Cortex of kidney (tissue), 1 donor: Measurements from ENCODE around the gene SELENOO.
A peak's percentile ranks its signal among the peaks of the same experiment; 100 is the strongest.
"Not testable (repeated sequence)": the region's sequence is repeated elsewhere in the genome, so short reads cannot be mapped to it uniquely, and the experiment has no call there.

Source experiments
- DNase-seq: peaks from one replicate; lab custom pipeline; 2025; lab: John Stamatoyannopoulos, UW

The SELENOO gene, protein sequence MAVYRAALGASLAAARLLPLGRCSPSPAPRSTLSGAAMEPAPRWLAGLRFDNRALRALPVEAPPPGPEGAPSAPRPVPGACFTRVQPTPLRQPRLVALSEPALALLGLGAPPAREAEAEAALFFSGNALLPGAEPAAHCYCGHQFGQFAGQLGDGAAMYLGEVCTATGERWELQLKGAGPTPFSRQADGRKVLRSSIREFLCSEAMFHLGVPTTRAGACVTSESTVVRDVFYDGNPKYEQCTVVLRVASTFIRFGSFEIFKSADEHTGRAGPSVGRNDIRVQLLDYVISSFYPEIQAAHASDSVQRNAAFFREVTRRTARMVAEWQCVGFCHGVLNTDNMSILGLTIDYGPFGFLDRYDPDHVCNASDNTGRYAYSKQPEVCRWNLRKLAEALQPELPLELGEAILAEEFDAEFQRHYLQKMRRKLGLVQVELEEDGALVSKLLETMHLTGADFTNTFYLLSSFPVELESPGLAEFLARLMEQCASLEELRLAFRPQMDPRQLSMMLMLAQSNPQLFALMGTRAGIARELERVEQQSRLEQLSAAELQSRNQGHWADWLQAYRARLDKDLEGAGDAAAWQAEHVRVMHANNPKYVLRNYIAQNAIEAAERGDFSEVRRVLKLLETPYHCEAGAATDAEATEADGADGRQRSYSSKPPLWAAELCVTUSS

DNA sequence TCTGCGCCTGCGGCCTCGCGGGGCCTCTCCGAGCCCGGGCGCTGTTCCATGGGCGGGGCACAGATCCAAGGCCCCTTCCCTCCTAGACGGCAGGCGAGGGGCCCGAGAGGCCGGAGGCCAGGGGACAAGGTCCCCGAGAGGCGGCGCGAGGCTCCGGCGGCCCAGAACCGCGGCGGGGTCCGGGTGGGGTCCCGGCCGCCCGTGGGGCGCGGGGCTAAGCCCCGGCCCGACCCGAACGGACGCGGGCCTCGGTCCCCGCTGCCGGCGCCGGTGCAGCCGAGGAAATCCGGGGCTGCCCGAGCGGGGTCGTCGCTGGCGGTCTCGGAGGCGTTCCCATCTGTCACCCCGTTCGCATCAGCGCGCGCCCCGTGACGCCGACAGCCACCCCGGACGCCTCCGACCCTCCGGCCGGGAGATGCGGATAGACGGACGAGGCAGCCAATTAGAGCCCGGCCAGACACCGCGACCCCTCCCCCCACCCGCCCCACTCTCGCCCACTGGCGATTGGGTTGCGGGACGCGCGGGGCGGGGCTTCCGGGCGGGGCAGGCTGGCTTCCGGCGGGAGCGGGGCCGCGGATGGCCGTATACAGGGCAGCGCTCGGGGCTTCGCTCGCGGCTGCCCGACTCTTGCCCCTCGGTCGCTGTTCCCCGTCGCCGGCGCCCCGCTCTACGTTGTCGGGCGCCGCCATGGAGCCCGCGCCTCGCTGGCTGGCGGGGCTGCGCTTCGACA is at the start of gene SELENOO:
SELENOO (plus strand) TSS at position 551 of the 730 bp plus-strand sequence; CDS start at position 577, 26 bp downstream.
- DNase-seq, result peak; percentile 50

DNA sequence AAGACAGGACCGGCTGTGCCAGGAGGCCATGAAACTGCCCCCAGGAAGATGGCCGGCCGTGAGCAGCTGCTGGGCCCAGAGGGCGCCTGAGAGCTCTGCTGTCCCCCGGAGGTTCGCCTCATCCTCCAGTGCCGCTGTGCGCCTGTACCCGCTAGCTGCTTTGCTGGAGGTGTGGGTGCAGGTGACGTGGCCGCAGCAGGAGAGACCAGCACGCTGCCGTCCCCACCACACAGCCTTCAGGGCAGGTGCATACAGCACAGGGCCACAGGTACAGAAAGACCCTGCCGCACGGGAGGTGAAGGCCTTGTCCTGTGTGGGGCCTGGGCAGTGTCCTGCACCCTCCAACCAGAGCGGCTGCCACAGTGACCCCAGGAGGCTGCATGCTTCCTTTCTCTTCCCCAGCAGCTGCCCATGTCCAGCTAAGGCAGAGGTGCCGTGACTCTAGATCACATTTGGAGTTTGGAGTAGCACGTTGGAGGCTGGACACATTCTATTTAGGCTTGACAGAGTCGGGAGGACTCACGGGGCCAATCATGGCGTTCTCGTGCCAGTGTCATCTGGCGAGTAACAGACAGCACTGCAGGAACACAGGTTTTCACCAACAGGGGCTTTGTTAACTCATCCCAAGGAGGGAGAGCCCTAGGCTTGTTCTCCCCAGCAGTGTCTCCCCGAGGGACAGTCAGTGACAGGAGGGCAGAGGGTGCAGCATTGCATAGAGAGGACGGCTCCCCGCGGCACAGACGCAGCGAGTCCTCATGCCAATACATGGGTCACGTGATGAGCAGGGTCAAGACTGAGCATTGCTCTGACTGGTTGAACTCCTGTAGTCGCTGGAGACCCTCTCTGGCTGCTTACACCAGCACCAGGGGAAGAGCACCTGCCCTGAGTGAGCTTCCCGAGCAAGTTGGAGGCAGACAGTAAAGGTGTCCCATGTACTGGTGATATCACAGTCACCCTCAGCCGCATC is 49.0 kb upstream of the SELENOO start:
- DNase-seq, result no peak

DNA sequence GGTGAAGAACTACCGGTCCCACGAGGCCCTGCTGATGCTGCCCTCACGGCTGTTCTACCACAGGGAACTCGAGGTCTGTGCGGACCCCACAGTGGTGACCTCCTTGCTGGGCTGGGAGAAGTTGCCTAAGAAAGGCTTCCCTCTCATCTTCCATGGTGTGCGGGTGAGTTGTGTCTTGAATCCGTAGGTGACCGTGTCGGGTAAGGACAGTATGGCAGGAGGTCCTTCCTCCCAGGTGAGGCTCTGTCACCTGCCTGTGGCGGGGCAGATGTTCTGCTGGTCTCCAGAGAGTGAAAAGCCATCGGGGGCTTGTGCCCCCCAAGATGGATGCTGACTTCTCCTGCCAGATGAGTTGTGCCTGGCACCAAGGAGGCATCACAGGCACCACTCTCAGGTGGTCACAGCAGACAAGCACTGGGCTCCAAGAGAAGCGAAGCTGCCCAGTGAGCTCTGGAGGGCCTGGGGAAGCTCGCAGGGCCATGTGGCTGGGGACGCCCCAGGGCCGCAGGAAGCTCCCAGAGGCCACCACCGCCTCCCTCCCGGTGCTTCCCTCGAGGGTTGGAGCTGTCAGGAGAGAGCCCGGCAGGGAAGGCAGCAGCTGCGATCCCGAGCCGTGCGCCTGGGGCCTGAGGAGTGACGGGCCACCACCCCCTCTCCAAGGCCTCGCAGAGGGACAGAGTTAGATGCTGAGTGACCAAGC is 47.6 kb upstream of the SELENOO start:
- no peak for DNase-seq

DNA sequence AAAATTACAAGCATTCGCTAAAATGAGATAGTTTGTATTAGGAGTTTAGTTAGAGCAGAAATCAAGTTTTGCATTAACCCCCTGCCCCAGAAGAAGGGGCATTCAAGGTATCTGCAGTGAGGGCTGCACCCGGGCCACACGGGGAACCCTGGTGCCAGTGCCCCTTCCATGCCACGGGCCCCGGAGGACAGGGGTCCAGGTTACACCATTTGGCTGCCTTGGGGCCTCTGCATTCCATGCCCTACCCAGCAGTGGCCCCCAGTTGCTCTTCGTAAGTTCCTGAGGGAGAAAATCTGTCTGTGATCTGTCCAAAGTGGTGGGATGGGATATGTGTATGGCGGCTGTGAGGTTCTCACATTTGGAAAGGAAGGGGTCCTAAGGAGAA is 47.1 kb upstream of the SELENOO start:
- DNase-seq, result no peak

DNA sequence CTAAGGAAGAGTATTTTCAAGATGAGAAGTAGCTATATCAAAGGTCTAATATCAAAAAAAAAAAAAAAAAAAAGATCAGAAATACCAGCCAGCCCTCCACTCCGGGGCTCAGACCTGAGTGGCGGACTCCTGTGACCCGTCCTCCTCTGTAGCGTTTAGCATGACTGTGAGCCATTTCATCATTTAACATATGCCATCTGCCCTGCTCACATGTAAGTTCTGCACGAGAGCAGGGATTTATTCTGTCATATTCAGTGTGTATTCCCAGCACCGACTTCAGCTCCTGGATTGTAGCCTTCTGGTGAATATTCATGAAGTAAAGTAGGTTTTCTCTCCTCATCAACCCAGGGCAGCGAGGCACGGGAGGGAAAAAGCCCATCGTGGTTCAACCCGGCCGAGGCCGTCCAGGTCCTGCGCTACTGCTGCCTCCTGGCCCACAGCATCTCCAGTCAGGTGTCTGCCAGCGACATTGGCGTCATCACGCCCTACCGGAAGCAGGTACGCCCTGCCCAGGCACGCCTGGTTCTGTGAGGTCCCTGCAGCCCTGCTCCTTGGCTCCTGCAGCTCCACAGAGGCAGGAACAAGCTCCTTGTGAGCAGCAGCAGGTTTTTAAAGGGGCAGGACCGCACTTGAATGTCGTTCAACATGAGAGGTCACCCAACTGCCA is 43.0 kb upstream of the SELENOO start:
- DNase-seq, result no peak

DNA sequence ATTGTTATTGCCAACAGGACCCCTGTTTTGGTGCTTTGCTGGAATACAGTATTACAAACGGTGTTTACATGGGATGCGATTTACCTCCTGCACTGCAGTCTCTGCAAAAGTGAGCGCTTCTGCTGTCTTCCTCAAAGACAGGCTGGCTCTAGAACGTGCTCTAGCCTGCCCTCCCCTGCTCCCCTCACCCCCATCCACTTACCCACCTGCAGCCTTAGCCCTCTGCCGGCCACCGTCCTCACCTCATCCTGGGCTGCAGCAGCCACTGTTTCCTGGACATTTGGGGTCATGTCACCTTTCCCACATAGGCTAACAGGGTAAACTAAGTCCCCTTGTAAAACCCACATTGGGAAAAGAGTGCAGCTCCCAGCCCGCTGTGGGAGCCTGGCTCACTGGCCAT is 39.9 kb upstream of the SELENOO start:
- DNase-seq, result no peak

DNA sequence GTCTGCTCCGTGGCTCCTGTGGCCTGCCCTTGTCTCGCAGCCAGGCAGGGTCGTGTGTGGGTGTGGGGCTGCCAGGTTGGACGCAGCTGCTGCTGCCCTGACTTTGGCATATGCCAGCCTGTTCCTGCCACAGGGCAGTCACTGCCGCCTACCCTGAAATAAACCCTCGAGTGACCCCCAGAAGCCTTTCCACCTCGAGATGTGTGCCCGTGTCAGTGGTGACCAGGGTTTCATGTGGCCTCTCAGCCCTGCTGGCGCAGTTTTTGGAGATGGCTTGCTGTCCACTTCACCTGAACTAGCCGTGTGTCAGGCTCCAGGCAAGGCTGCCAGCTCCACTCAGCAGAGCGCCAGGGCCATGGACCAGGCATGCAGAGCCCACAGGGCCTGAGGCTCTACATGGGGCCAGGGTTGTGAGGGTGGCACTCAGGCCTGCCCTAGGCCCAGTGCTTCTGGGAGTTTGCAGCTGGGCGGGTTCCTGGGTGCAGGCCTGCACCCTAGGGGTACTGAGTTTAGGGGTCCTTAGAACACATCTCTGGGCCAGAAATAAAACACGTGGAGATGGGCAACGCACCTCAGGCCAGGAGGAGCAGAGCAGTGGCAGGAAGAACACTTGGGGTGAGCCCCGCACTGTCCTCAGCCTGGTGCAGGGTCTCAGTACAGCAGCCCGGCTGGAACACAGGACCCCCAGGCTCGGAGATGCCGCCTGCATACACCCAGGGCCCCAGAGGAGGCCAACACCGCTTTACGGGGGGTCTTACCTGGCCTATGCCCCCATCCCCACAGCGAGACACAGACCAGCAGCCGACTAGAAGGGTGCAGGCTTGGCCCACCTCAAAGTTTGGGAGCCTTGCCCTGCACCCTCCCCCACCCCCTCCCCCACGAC is 39.1 kb upstream of the SELENOO start:
- DNase-seq, result no peak

DNA sequence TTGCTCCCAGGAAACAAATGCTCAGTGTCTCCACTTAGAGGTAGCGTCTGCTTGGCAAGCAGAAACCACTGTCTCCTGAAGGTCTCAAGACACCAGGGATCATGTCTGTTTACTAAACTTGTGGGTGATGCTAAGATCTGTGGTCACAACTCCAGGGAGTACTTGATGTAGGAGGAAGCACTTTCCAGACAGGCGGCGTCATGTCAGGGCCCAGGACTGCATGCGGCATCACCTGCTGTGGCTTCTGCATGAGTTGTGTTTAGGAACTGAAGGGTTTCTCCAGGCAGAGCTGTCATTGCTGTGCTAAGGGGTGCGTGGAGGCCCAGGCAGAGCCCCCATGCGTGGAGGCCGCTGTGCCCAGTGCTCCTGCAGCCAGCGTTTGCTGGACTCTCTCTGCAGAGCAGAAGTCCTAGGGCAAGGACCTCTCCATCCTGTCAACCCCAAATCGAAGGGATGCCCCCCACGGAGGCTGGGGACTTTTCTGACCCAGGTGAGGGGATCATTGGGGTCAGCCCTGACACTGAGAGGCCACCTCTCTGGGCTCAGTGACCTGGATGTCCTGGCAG is 38.3 kb upstream of the SELENOO start:
- no peak for DNase-seq

DNA sequence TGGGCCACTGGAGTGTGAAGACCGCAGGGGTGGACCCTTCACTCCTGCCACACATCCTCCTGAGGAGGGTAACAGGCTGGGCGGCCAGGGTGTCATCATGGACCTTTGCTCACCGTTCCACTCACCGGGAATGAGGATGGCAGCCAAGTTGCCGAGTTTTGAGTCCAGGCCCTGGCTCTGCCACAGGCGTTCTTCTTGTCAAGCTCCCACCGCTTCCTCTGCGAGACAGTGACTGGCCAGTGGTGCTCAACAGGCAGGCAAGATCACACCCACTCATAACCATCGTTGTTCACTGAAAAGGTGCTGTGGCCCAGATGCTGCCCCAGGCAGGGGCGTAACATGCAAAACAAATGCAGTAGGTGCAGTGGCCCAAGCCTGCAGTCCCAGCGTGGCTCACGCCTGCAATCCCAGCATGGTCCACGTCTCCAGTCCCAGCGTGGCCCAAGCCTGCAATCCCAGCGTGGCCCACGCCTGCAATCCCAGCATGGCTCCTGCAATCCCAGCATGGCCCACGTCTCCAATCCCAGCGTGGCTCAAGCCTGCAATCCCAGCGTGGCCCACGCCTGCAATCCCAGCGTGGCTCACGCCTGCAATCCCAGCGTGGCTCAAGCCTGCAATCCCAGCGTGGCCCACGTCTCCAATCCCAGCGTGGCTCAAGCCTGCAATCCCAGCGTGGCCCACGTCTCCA is 35.2 kb upstream of the SELENOO start:
- no peak for DNase-seq

DNA sequence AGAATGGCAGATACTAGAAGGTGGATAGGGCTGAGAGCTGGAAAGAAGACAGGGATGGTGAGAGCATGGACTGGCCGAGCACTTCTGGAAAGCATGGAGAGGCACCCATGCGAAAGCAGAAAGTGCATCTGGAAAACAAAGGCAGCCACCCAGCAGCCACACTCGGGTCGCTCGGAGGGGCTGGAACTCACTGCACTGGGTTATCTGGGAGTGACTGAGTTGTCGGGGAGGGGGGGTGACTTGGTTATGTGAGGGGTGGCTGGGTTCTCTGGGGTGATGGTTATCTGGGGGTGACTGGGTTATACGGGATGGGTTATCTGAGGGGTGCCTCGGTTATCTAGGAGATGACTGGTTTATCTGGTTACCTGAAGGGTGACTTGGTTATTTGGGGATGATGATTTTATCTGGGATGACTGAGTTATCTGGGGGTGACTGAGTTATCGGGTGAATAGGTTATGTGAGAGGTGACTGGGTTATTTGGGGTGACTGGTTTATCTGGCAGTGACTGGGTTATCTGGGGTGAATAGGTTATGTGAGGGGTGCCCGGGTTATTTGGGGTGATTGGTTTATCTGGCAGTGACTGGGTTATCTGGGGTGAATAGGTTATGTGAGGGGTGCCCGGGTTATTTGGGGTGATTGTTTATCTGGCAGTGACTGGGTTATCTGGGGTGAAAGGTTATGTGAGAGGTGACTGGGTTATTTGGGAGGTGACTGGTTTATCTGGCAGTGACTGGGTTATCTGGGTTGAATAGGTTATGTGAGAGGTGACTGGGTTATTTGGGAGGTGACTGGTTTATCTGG is 32.9 kb upstream of the SELENOO start:
- no peak for DNase-seq

DNA sequence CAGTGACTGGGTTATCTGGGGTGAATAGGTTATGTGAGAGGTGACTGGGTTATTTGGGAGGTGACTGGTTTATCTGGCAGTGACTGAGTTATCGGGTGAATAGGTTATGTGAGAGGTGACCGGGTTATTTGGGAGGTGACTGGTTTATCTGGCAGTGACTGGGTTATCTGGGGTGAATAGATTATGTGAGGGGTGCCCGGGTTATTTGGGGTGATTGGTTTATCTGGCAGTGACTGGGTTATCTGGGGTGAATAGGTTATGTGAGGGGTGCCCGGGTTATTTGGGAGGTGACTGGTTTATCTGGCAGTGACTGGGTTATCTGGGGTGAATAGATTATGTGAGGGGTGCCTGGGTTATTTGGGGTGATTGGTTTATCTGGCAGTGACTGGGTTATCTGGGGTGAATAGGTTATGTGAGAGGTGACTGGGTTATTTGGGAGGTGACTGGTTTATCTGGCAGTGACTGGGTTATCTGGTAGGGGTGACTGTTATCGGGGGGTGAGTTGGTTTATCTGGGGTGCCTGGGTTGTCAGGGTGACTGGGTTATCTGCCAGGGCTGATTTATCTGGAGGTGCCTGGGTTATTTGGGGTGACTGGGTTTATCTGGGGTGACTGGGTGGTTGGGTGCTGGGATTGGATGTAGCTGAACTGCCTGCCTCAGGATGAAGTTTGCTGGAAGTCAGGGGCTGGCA is 32.2 kb upstream of the SELENOO start:
- DNase-seq, result not testable (repeated sequence)

DNA sequence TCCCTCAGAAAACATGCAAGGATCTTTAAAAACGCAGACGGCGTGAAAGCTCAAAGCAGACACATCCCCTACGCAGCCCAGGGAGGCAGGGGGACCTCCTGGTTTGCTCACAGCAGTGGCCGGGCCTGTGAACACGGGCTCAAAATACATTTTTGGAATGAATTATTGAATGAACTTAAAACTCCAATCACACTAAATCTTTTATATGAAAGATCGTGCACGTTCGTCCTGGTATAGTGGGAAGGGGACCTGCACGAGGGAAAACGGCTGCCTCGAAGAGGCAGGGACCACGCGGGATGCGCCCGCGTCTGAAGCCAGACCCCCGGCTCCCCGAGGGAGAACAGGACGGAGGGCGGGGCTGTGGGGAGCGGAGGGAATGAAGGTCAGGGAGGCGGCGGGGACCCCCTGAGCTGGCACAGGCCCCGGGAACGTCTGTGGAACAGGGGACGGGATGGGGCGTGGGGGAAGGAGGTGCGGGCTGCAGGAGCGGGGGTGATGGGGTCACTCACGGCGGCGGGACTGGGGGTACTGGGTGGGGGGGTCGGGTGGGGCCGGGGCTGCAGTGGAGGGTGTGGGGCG is 31.5 kb upstream of the SELENOO start:
- no peak for DNase-seq

DNA sequence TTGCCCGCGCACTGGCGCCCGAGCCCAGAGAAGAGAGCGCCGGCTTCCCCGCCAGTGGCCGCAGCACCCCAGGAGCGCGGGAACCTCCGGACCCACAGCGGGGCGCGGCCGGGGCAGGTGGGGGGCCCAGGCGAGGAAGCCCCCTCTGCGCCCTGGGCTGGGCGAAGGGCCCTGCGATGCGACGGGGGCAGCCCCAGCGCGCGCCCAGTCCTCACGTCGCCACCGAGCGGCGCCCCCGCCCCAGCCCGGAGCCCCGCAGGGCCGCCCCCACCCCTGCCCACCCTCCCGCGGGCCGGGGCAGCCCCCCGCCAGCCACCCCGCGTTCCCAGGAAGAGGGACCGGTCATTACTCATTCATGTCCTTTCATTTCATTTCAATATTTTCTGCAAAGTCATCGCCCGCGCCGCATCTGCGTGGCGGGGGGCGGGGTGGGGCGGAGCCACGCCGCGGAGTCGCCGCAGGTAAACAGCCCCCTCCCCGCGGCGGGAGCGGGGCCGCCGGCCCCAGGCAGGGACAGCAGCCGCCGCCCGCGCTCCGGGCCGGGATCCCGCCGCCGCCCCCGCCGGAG is 31.0 kb upstream of the SELENOO start:
- DNase-seq, result no peak

DNA sequence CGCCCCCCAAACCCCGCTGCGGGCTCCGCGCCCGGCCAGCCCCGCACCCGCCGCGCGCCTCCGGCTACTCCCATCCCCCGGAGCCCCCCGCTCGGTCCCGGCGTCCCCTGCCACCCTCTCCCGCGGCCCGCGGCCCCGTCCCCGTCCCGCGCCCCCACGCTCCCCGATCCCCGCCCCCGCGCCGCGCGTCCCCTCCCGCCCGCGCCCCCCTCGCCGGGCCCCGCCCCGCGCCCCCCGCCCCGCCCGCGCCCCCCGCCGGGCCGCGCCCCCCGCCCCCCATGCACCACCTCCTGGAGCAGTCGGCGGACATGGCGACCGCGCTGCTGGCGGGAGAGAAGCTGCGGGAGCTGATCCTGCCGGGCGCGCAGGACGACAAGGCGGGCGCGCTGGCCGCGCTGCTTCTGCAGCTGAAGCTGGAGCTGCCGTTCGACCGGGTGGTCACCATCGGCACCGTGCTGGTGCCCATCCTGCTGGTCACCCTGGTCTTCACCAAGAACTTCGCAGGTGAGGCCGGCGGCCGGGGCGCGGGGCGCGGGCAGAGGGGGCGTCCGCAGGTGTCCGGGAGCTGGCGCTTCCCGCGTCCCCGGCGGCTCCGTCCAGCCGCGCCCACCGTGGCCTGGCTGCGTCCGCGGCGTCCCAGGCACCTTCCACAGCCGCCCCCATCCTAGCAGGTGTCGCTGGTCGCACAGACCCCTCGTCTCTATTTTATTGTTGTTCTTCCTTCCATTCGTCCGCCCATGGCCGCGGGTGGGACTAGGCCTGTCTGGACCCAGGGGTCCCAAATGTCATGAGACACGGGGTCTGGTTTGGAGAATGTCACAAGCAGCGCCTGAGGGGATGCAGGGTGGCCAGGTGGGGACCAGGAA is 30.1 kb upstream of the SELENOO start, which contains the start of gene PANX2:
PANX2 (plus strand) TSS at position 279 of the 866 bp plus-strand sequence; CDS start at position 279, 0 bp downstream.
- DNase-seq, result no peak

DNA sequence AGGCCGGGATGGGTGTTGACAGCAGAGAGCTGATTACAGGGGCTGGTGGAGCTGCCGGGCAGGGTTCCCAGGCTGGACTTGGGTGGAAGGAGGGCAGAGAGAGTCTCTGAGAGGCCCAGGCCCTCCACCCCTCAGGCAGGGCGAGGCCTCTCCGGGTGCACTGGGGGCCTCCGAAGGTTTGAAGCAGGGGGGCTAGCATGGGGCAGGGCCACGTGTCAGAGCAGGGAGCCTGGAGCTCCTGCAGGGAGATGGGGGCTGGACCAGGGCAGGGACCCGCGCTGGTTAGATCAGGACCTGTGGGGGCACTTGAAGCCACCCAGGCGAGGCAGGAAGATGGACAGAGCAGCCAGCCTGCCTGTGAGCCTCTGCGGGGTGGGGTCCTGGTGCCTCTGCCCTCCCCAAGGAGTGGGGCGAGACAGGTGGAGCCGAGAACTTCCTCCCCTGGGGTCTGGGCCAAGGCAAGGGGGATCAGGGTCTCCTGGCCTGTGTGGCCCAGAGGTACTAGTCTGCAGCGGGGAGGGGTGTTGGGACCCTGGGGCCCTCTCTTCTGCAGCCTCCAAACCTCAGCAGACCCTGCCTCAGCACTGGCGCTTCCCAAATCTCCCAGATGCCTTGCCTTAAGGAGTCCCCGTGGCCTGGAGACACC is 29.4 kb upstream of the SELENOO start:
- no peak for DNase-seq
